Choroid plexus epithelial cell (primary cell): ENCODE measurements around the gene F7.

Source experiments
- DNase-seq: peaks from one replicate; pipeline ENCODE4 v3.0.0-alpha.2; 2010; ENCODE audit warnings: low read depth
- H3K4me3 ChIP-seq: 2 replicates; pipeline ENCODE4 v1.5.1; 2011; ENCODE audit warnings: low read depth, mild to moderate bottlenecking, control low read depth, low read length, moderate library complexity
- TF ChIP-seq, protein P1 (sequence below): conservative IDR thresholded peaks from 2 replicates; pipeline ENCODE4 v1.5.1; 2011; ENCODE audit warnings: low read depth, mild to moderate bottlenecking, control low read depth, inconsistent platforms, low read length, moderate library complexity

The F7 gene

DNA sequence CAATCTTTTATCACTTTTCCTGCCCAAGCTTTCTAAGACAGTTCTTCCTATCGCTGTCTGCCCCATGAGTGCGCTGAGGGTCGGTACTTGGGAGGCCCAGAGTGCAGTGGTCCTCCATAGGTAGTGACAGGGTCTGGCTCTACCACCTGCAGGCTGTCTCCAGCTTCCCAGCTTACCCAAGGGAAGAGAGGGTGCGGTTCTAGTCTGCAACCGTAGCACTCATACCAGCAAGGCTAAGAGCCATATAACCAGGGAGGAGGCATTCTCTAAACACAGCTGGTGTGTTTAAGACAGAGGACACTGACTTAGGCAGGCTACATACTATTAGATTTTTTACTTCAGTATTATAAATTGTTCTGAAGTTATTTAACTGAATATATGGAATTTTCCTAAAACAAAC, 61.1 kb downstream of the F7 start:
- TF ChIP-seq, protein P1, sequence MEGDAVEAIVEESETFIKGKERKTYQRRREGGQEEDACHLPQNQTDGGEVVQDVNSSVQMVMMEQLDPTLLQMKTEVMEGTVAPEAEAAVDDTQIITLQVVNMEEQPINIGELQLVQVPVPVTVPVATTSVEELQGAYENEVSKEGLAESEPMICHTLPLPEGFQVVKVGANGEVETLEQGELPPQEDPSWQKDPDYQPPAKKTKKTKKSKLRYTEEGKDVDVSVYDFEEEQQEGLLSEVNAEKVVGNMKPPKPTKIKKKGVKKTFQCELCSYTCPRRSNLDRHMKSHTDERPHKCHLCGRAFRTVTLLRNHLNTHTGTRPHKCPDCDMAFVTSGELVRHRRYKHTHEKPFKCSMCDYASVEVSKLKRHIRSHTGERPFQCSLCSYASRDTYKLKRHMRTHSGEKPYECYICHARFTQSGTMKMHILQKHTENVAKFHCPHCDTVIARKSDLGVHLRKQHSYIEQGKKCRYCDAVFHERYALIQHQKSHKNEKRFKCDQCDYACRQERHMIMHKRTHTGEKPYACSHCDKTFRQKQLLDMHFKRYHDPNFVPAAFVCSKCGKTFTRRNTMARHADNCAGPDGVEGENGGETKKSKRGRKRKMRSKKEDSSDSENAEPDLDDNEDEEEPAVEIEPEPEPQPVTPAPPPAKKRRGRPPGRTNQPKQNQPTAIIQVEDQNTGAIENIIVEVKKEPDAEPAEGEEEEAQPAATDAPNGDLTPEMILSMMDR, result no peak
- no peak overlapping the region for H3K4me3 ChIP-seq
- DNase-seq, result no peak

DNA sequence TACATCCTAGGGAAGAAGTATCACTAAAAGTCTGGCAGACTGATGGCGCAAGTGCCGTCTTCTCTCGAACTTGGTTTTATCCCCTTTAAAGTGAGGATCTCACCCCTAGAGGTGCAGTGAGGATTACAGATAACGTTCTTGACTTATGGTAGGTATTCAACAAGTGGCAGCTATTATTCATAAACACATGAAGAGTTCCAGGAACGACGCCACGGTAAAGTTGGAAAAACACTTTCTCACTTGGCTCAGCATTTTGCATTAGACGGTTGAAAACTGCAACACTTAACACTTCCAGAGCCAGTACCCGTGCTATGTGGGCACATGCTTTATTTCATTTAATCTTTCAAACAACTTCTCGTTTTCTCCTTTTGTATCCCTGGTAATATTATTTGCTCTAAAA, 61.6 kb downstream of the F7 start:
- TF ChIP-seq, protein P1, result no peak
- no peak for DNase-seq
- no peak overlapping the region for H3K4me3 ChIP-seq

DNA sequence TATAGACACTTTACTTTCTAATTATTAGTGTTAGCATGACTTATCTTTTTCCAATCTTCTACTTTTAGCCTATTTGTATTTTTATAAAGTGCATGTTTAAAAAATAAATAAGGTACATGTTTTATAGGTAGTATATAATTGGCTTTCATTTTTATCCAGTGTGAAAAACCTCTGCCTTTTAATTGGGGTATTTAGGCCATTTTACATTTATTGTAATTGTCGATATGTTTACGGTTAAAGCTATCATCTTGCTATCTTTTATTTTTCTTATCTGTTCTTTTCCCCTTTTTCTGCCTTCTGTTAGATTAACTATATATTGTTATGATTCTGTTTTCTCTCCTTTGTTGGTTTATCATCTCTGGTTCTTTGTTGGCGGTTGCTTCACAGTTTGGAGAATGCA, 62.0 kb downstream of the F7 start:
- TF ChIP-seq, protein P1, result no peak
- H3K4me3 ChIP-seq, result no peak overlapping the region
- DNase-seq, result no peak

DNA sequence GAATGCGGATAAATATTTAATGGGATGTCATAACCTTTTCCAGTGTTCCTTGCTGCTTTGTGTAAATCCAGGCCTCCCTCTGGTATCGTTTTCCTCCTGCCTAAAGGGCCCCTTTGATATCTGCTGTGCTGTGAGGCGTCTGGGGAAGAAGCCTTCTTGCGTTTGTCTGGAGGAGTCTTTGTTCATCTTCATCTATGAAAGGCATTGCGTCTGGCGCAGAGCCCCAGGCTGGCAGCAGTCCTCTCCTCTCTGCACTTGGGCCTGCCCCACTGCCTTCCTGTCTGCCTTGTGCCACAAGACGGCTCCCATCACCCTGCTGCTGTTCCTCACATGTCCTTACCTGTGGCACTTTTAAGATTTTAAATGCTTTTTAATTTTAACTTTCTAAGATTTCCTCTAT, 62.6 kb downstream of the F7 start:
- H3K4me3 ChIP-seq, result no peak overlapping the region
- DNase-seq, result no peak
- TF ChIP-seq, protein P1, result no peak

DNA sequence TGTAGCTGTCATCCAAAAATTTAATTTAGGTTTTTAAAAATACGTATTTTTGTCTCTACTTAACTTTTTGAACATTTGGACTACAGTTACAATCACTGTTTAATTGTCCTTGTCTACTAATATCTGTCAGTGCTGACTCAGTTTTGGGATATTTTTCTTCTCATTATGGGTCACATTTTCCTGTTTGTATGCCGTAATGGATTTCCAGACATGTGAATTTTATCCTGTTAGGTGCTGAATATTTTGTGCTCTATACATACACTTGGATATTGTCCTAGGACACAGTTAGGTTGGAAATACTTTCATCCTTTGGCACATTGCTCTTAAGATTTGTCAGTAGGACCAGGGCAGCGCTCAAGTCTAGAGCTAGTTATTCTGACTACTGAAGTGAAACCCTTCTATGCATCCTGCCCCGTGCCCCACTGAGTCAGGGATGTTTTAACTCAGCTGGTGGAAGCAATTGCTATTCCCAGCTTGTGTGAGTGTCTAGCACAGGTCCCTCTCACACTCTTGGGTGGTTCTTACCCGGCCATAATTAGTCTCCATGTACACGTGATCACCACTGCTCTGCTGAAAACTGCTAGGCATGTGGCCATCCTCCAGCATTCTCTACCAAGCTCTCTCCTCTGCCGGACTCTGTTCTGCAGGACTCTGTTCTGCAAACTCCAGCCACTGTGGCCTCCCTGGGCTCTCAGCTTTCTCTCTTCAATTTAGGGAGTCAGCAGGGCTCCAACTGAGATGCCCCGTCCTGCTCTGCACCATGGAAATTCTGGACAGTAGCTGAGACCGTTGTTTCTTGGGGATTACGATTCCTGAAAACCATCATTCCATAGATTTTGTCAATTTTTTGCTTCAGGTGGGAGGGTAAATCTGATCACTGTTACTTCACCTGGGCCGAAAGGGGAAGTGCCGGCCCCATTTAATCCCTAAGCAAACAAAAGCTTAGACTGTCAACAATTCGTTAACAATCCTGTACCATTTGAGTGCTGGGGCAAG, 64.0 kb downstream of the F7 start:
- no peak for DNase-seq
- TF ChIP-seq, protein P1, result no peak
- H3K4me3 ChIP-seq, result no peak overlapping the region
